HL-60 (cell line): ENCODE measurements around the gene DTHD1.

Experiments
- CTCF ChIP-seq: IDR thresholded peaks from one replicate; pipeline ENCODE4 v1.5.1; 2011; ENCODE audit warnings: low read length, control low read depth, inconsistent platforms; ENCODE audit not compliant: insufficient read depth
- POLR2AphosphoS5 ChIP-seq: IDR thresholded peaks from 2 replicates; pipeline ENCODE4 v1.6.1; 2012; ENCODE audit warnings: low read depth
- SPI1 ChIP-seq: IDR thresholded peaks from 2 replicates; pipeline ENCODE4 v1.6.1; 2012; ENCODE audit warnings: low read depth, mild to moderate bottlenecking, borderline replicate concordance
- TF ChIP-seq, protein P1 (sequence below): IDR thresholded peaks from 2 replicates; pipeline ENCODE4 v1.6.1; 2012; ENCODE audit warnings: low read depth; ENCODE audit not compliant: insufficient replicate concordance

DNA sequence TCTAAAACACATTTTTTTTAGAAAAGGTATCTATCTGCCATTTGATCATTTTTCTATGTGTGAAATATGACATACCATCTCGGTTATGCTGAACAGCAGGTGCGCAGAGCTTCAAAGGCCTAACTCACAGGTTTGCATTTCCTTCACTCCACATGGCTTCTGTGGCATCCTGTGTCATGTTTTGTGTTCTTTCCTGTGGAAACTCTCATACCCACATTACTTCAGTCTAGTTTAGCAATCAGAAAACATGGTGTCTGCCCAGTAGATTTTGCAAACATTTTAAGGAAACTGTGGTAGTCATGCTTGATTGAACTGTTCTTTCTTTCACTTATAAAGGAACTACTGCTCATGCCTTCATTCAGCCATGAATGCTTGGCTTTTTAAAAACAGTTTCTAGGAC is 25.8 kb upstream of the DTHD1 start:
- no peak for TF ChIP-seq CTCF
- TF ChIP-seq POLR2AphosphoS5: peak; percentile 75
- TF ChIP-seq, protein P1, sequence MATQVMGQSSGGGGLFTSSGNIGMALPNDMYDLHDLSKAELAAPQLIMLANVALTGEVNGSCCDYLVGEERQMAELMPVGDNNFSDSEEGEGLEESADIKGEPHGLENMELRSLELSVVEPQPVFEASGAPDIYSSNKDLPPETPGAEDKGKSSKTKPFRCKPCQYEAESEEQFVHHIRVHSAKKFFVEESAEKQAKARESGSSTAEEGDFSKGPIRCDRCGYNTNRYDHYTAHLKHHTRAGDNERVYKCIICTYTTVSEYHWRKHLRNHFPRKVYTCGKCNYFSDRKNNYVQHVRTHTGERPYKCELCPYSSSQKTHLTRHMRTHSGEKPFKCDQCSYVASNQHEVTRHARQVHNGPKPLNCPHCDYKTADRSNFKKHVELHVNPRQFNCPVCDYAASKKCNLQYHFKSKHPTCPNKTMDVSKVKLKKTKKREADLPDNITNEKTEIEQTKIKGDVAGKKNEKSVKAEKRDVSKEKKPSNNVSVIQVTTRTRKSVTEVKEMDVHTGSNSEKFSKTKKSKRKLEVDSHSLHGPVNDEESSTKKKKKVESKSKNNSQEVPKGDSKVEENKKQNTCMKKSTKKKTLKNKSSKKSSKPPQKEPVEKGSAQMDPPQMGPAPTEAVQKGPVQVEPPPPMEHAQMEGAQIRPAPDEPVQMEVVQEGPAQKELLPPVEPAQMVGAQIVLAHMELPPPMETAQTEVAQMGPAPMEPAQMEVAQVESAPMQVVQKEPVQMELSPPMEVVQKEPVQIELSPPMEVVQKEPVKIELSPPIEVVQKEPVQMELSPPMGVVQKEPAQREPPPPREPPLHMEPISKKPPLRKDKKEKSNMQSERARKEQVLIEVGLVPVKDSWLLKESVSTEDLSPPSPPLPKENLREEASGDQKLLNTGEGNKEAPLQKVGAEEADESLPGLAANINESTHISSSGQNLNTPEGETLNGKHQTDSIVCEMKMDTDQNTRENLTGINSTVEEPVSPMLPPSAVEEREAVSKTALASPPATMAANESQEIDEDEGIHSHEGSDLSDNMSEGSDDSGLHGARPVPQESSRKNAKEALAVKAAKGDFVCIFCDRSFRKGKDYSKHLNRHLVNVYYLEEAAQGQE: peak; percentile 33
- TF ChIP-seq SPI1: peak; percentile 21; the same call in 1 of the 2 replicates
